Neural cell (in vitro differentiated cells): ENCODE results near the gene CFAP47.

Experiments used
- CTCF ChIP-seq: fragments of 450-650 bp; IDR thresholded peaks from 2 replicates; pipeline ENCODE4 v1.5.1; 2014; ENCODE audit warnings: antibody characterized with exemption, mild to moderate bottlenecking, moderate library complexity; ENCODE audit not compliant: poor library complexity, severe bottlenecking
- EP300 ChIP-seq: fragments of 450-650 bp; conservative IDR thresholded peaks from 2 replicates; pipeline ENCODE4 v1.6.1; 2014; ENCODE audit warnings: antibody characterized with exemption, mild to moderate bottlenecking, moderate library complexity; ENCODE audit not compliant: poor library complexity, severe bottlenecking
- EZH2 ChIP-seq: fragments of 200-600, 300-800 bp; shearing (Covaris generic), sonication (generic); IDR thresholded peaks from 2 replicates; pipeline ENCODE4 v1.6.1; 2014; ENCODE audit warnings: antibody characterized with exemption, low read length, borderline replicate concordance, mild to moderate bottlenecking; ENCODE audit not compliant: insufficient read depth, poor library complexity, severe bottlenecking
- MXI1 ChIP-seq: fragments of 450-650 bp; conservative IDR thresholded peaks from 2 replicates; pipeline ENCODE4 v1.6.1; 2014; ENCODE audit warnings: antibody characterized with exemption, mild to moderate bottlenecking; ENCODE audit not compliant: poor library complexity, severe bottlenecking
- POLR2AphosphoS5 ChIP-seq: IDR thresholded peaks from 2 replicates; pipeline ENCODE4 v1.6.1; 2012
- REST ChIP-seq: IDR thresholded peaks from 2 replicates; pipeline ENCODE4 v1.6.1; 2012; ENCODE audit warnings: borderline replicate concordance
- SMC3 ChIP-seq: fragments of 450-650 bp; conservative IDR thresholded peaks from 2 replicates; pipeline ENCODE4 v1.6.1; 2014; ENCODE audit warnings: antibody characterized with exemption, mild to moderate bottlenecking, moderate library complexity; ENCODE audit not compliant: poor library complexity
- TAF1 ChIP-seq: IDR thresholded peaks from 2 replicates; pipeline ENCODE4 v1.6.1; 2012; ENCODE audit warnings: low read depth

GRCh38 chrX:36266155-36266554, 346.6 kb downstream of the CFAP47 start:
- TF ChIP-seq TAF1 (no peak), EP300 (no peak), MXI1 (no peak), CTCF (no peak), POLR2AphosphoS5 (no peak), REST (no peak), SMC3 (no peak), EZH2 (no peak)
